Measurements from ENCODE around the gene PEDS1. TPM values are rescaled to one million over a fixed set of nuclear protein-coding genes. Genes with fewer than 3 reads are reported as not detected.

The PEDS1 gene
- polyA plus RNA-seq, 1 donor from 2014 or later = 10.0 TPM

DNA sequence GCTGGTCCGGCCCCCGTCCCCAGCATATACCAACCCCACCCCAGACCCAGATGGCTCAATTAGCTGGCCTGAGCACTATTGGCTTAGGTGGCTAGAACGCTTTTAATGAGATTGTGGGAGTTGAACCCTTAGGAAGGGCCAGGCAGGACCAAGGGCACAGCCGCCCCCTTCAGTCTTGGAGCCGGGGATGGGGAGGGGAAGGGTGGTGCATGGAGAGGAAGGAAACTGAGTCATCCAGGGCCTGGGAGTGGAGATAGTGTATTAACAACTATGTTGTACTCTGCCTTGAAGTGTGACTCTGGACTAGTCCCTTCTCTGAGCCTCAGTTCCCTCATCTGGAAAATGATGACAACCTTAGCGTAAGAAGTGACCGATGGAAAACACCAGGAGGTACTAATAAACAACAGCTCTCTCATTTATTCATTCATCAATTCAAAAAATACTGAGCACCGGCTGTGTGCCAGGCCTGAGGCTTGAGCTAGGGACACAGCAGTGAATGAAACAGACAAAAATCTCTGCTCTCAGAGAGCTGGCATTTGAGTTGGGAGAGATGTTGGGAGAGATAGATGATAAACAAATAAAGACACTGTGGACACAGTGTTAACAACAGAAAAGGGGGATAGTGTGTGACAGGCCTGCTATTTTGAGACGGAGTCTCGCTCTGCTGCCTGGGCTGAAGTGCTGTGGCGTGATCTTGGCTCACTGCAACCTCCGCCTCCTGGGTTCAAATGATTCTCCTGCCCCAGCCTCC is 11.5 kb downstream of the PEDS1 start:
- H3K79me2 ChIP-seq (replicated peaks; ENCODE audit: insufficient read depth, low read length) = no peaks in the 10 kb centered on the region

DNA sequence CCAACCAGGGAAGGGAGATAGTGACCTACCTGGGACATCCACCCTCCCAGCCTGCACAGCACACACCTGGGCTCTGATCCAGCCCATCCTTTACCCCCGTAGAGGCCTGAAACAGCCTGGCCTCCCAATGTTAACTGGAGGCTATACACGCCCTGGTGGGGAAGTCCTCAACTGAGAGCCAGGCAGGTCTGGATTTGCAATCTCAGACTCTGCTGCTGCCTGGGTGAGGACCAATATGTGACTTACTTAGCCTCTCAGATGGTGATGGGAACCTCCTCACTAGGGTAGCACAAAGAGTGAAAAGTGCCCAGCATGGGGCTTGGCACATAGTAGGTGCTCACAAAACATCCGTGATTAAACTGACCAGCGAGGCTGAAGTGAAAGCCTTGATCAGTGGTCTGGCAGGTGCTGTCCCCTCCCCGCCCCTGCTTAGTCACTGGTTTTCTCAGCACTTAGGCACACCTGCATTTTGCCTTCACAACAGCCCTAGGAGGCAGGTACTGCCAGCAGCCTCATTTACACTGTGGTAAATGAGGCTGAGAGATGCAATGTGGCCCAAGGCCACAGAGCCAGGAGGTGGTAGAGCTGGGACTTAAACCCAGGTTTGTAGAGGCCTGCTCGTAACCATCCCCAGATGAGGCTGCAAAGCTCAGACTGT is 12.4 kb downstream of the PEDS1 start:
- Histone ChIP-seq H4K20me1 (ENCODE audit: insufficient read depth) (no peaks in the 10 kb centered on the region), H3K4me3 (ENCODE audit: low read length) (no peak overlapping the region), H3K9me2 (ENCODE audit: insufficient read depth, low read length) (no peaks in the 10 kb centered on the region), H2AFZ (ENCODE audit: low read depth, low read length) (no peak overlapping the region), H3K27me3 (ENCODE audit: insufficient read depth, low read depth, low read length) (no peaks in the 10 kb centered on the region), H3K9ac (ENCODE audit: low read length) (no peak overlapping the region), H3K27ac (ENCODE audit: low read length) (no peak overlapping the region), H3K4me2 (ENCODE audit: low read length) (no peak overlapping the region), H3K9me3 (ENCODE audit: low read length) (no peaks in the 10 kb centered on the region), H3K79me2 (replicated peaks; ENCODE audit: insufficient read depth, low read length) (no peaks in the 10 kb centered on the region), H3F3A (ENCODE audit: insufficient read depth, low read length, poor library complexity, severe bottlenecking) (no peaks in the 10 kb centered on the region), H3K36me3 (ENCODE audit: insufficient read depth, low read length) (peaks cover 8% of the 10 kb centered on the region)
- TF ChIP-seq EP300 (conservative IDR thresholded peaks at IDR 0.05; ENCODE audit: poor library complexity, severe bottlenecking) (no peak), EZH2 (IDR thresholded peaks at IDR 0.05; ENCODE audit: borderline replicate concordance, insufficient read depth, low read length, poor library complexity, severe bottlenecking) (no peak), MXI1 (conservative IDR thresholded peaks at IDR 0.05; ENCODE audit: poor library complexity, severe bottlenecking) (no peak), POLR2AphosphoS5 (IDR thresholded peaks at IDR 0.05) (no peak), CTCF (IDR thresholded peaks at IDR 0.05; ENCODE audit: poor library complexity, severe bottlenecking) (no peak), TAF1 (IDR thresholded peaks at IDR 0.05; ENCODE audit: low read depth) (no peak), RAD21 (conservative IDR thresholded peaks at IDR 0.05) (no peak), SMC3 (conservative IDR thresholded peaks at IDR 0.05; ENCODE audit: poor library complexity) (no peak)

More for the DNA sequence above, 11.5 kb downstream of the PEDS1 start:
- no peak overlapping the region for H3K4me2 ChIP-seq (ENCODE audit: low read length)
- no peaks in the 10 kb centered on the region for H3K27me3 ChIP-seq (ENCODE audit: insufficient read depth, low read depth, low read length)
- H3K9me2 ChIP-seq (ENCODE audit: insufficient read depth, low read length) = no peaks in the 10 kb centered on the region
- H4K20me1 ChIP-seq (ENCODE audit: insufficient read depth) = no peaks in the 10 kb centered on the region
- H3F3A ChIP-seq (ENCODE audit: insufficient read depth, low read length, poor library complexity, severe bottlenecking) = no peaks in the 10 kb centered on the region
- peaks cover 8% of the 10 kb centered on the region for H3K36me3 ChIP-seq (ENCODE audit: insufficient read depth, low read length)
- TF ChIP-seq CTCF (IDR thresholded peaks at IDR 0.05; ENCODE audit: poor library complexity, severe bottlenecking) (no peak), RAD21 (conservative IDR thresholded peaks at IDR 0.05) (no peak), MXI1 (conservative IDR thresholded peaks at IDR 0.05; ENCODE audit: poor library complexity, severe bottlenecking) (no peak), EZH2 (IDR thresholded peaks at IDR 0.05; ENCODE audit: borderline replicate concordance, insufficient read depth, low read length, poor library complexity, severe bottlenecking) (no peak), SMC3 (conservative IDR thresholded peaks at IDR 0.05; ENCODE audit: poor library complexity) (no peak), EP300 (conservative IDR thresholded peaks at IDR 0.05; ENCODE audit: poor library complexity, severe bottlenecking) (no peak), POLR2AphosphoS5 (IDR thresholded peaks at IDR 0.05) (no peak)
- TF ChIP-seq, protein P1, sequence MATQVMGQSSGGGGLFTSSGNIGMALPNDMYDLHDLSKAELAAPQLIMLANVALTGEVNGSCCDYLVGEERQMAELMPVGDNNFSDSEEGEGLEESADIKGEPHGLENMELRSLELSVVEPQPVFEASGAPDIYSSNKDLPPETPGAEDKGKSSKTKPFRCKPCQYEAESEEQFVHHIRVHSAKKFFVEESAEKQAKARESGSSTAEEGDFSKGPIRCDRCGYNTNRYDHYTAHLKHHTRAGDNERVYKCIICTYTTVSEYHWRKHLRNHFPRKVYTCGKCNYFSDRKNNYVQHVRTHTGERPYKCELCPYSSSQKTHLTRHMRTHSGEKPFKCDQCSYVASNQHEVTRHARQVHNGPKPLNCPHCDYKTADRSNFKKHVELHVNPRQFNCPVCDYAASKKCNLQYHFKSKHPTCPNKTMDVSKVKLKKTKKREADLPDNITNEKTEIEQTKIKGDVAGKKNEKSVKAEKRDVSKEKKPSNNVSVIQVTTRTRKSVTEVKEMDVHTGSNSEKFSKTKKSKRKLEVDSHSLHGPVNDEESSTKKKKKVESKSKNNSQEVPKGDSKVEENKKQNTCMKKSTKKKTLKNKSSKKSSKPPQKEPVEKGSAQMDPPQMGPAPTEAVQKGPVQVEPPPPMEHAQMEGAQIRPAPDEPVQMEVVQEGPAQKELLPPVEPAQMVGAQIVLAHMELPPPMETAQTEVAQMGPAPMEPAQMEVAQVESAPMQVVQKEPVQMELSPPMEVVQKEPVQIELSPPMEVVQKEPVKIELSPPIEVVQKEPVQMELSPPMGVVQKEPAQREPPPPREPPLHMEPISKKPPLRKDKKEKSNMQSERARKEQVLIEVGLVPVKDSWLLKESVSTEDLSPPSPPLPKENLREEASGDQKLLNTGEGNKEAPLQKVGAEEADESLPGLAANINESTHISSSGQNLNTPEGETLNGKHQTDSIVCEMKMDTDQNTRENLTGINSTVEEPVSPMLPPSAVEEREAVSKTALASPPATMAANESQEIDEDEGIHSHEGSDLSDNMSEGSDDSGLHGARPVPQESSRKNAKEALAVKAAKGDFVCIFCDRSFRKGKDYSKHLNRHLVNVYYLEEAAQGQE (IDR thresholded peaks at IDR 0.05; ENCODE audit: borderline replicate concordance) = no peak
- H3K9ac ChIP-seq (ENCODE audit: low read length) = no peak overlapping the region
- H3K27ac ChIP-seq (ENCODE audit: low read length) = no peak overlapping the region
- no peak overlapping the region for H2AFZ ChIP-seq (ENCODE audit: low read depth, low read length)
- no peaks in the 10 kb centered on the region for H3K9me3 ChIP-seq (ENCODE audit: low read length)
- no peak overlapping the region for H3K4me3 ChIP-seq (ENCODE audit: low read length)
